ENCODE data around the gene SLC17A2. TPM values are rescaled to one million over a fixed set of nuclear protein-coding genes. Genes with fewer than 3 reads are reported as not detected.

SLC17A2 gene
- total RNA-seq, 1 experiment from 2014 or later, result not detected

DNA sequence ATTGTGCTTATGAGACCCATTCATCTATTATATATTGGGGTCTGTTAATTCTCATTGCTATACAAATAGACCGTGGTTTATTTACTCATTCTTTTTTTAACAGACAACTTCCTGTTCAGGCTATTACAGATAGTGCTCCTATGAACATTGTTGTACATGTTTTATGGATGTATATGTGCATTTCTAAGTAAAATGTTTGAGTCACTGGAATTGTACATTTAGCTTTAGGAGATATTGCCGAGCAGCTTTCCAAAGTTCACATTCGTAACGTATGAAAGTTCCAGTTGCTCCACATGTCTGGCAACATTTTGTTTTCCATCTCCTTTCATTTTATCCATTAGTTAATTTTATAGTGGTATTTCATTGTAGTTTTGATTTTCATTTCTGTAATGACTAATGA lies 19.1 kb downstream of the SLC17A2 start:
- Histone ChIP-seq H3K9me2 (ENCODE audit: insufficient read depth) (no peaks in the 10 kb centered on the region), H3K79me2 (ENCODE audit: low read depth) (no peaks in the 10 kb centered on the region), H4K20me1 (ENCODE audit: insufficient read depth) (no peaks in the 10 kb centered on the region), H3K9me3 (ENCODE audit: insufficient read depth, low read depth) (no peaks in the 10 kb centered on the region), H3K4me2 (no peak overlapping the region), H3K27ac (no peak overlapping the region), H3K27me3 (ENCODE audit: insufficient read depth, low read depth) (no peaks in the 10 kb centered on the region), H3K4me3 (no peak overlapping the region), H2AFZ (no peak overlapping the region), H3F3A (ENCODE audit: insufficient read depth, low read depth) (no peaks in the 10 kb centered on the region), H3K36me3 (ENCODE audit: low read depth) (no peaks in the 10 kb centered on the region), H3K4me1 (replicated peaks; ENCODE audit: insufficient read depth) (no peaks in the 10 kb centered on the region; the same call in 1 of the 2 replicates)
- BruUV-seq (replicated peaks), result no TSS peak
- TF ChIP-seq, protein P1, sequence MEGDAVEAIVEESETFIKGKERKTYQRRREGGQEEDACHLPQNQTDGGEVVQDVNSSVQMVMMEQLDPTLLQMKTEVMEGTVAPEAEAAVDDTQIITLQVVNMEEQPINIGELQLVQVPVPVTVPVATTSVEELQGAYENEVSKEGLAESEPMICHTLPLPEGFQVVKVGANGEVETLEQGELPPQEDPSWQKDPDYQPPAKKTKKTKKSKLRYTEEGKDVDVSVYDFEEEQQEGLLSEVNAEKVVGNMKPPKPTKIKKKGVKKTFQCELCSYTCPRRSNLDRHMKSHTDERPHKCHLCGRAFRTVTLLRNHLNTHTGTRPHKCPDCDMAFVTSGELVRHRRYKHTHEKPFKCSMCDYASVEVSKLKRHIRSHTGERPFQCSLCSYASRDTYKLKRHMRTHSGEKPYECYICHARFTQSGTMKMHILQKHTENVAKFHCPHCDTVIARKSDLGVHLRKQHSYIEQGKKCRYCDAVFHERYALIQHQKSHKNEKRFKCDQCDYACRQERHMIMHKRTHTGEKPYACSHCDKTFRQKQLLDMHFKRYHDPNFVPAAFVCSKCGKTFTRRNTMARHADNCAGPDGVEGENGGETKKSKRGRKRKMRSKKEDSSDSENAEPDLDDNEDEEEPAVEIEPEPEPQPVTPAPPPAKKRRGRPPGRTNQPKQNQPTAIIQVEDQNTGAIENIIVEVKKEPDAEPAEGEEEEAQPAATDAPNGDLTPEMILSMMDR (conservative IDR thresholded peaks at IDR 0.05), result no peak
- no peak for TF ChIP-seq EZH2 (IDR thresholded peaks at IDR 0.05; ENCODE audit: low read depth)
- no peak for DNase-seq
- POLR2A ChIA-PET (ENCODE audit: unreplicated experiment), result no interaction called here
- CTCF ChIA-PET, result no interaction called here
- intact Hi-C loops (cut with micrococcal nuclease; ENCODE audit: unreplicated experiment), result no loop called here

DNA sequence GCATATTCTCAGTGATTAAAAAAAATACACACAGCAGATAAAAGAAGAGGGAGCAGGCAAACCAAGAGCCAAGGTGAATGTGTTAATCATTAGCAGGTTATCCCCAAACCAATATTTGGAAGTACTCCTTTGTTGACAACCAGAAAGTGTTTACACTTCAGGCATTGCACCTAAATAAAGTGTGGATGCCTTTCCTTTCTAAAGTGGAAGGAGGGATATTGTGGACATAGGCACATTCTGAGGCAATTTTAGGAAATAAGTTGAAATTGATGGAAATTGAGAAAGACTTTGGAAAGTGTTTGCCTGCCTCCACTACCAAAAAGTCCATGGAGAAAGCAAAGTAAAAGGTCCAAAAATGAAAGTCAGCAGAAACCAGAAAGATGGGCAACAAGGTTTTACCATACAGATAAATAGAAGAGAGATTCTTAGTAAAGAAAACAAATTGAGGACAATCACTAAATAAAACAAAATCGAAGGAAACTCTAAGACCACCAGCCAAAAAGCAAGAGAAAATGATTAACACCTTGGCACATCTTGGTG lies 22.9 kb downstream of the SLC17A2 start:
- Histone ChIP-seq H3K9me2 (ENCODE audit: insufficient read depth) (no peaks in the 10 kb centered on the region), H2AFZ (no peak overlapping the region), H3K36me3 (ENCODE audit: low read depth) (no peaks in the 10 kb centered on the region), H3K27ac (no peak overlapping the region), H3F3A (ENCODE audit: insufficient read depth, low read depth) (no peaks in the 10 kb centered on the region), H3K4me1 (replicated peaks; ENCODE audit: insufficient read depth) (no peaks in the 10 kb centered on the region; the same call in 1 of the 2 replicates), H3K27me3 (ENCODE audit: insufficient read depth, low read depth) (no peaks in the 10 kb centered on the region), H3K4me3 (no peak overlapping the region), H3K9me3 (ENCODE audit: insufficient read depth, low read depth) (no peaks in the 10 kb centered on the region), H3K79me2 (ENCODE audit: low read depth) (no peaks in the 10 kb centered on the region), H3K4me2 (no peak overlapping the region), H4K20me1 (ENCODE audit: insufficient read depth) (no peaks in the 10 kb centered on the region)
- POLR2A ChIA-PET (ENCODE audit: unreplicated experiment), result no interaction called here
- BruUV-seq (replicated peaks), result no TSS peak
- intact Hi-C loops (cut with micrococcal nuclease; ENCODE audit: unreplicated experiment), result no loop called here
- CTCF ChIA-PET, result no interaction called here
- TF ChIP-seq, protein P1 (conservative IDR thresholded peaks at IDR 0.05), result no peak
- TF ChIP-seq EZH2 (IDR thresholded peaks at IDR 0.05; ENCODE audit: low read depth), result no peak
- DNase-seq, result no peak

GRCh38 chr6:25903467-25904099 lies 26.9 kb downstream of the SLC17A2 start:
- no peak for DNase-seq
- Histone ChIP-seq H3K27ac (no peak overlapping the region), H3K9me2 (ENCODE audit: insufficient read depth) (no peaks in the 10 kb centered on the region), H3K36me3 (ENCODE audit: low read depth) (no peaks in the 10 kb centered on the region), H3K4me2 (no peak overlapping the region), H3K4me1 (replicated peaks; ENCODE audit: insufficient read depth) (no peaks in the 10 kb centered on the region), H3K9me3 (ENCODE audit: insufficient read depth, low read depth) (no peaks in the 10 kb centered on the region), H4K20me1 (ENCODE audit: insufficient read depth) (no peaks in the 10 kb centered on the region), H3K27me3 (ENCODE audit: insufficient read depth, low read depth) (no peaks in the 10 kb centered on the region), H3K79me2 (ENCODE audit: low read depth) (no peaks in the 10 kb centered on the region), H2AFZ (no peak overlapping the region), H3K4me3 (no peak overlapping the region), H3F3A (ENCODE audit: insufficient read depth, low read depth) (no peaks in the 10 kb centered on the region)
- POLR2A ChIA-PET (ENCODE audit: unreplicated experiment), result no interaction called here
- BruUV-seq (replicated peaks), result no TSS peak
- no peak for TF ChIP-seq EZH2 (IDR thresholded peaks at IDR 0.05; ENCODE audit: low read depth)
- TF ChIP-seq, protein P1 (conservative IDR thresholded peaks at IDR 0.05), result no peak
- intact Hi-C loops (cut with micrococcal nuclease; ENCODE audit: unreplicated experiment), result no loop called here
- CTCF ChIA-PET, result interaction anchor here (0.6 kb wide), 1 partner anchor 49 kb away, joined by 3 read pairs; no protein-coding TSS in a partner anchor

Measured in PC-9 (cell line).